Progenitor cell of endocrine pancreas (in vitro differentiated cells): ENCODE data around the gene COPS6. TPM values are rescaled to one million over a fixed set of nuclear protein-coding genes. Genes with fewer than 3 reads are reported as not detected.

ENCODE experiments used
- DNase-seq: peaks from one replicate; pipeline ENCODE4 v3.0.0; 2021; ENCODE audit warnings: low spot score; ENCODE audit not compliant: unreplicated experiment
- H3K27ac Mint-ChIP-seq: 2 replicates; pipeline ENCODE4 v1.8.0; 2021; ENCODE audit warnings: mild to moderate bottlenecking, moderate library complexity, mixed read lengths
- H3K27me3 Mint-ChIP-seq: 2 replicates; pipeline ENCODE4 v1.8.0; 2021; ENCODE audit warnings: mixed read lengths
- H3K36me3 Mint-ChIP-seq: 2 replicates; pipeline ENCODE4 v1.8.0; 2022; ENCODE audit warnings: mixed read lengths; ENCODE audit not compliant: insufficient read depth
- H3K4me1 Mint-ChIP-seq: 2 replicates; pipeline ENCODE4 v1.8.0; 2021; ENCODE audit warnings: low read depth, mixed read lengths
- H3K4me3 Mint-ChIP-seq: 2 replicates; pipeline ENCODE4 v1.8.0; 2021; ENCODE audit warnings: low read depth, mild to moderate bottlenecking, moderate library complexity, mixed read lengths
- H3K9me3 Mint-ChIP-seq: 2 replicates; pipeline ENCODE4 v1.8.0; 2021; ENCODE audit warnings: low read depth, mixed read lengths
- CTCF ChIP-seq: fragments of 200-600 bp; sonication (generic); IDR thresholded peaks from one replicate; pipeline ENCODE4 v1.5.0; 2021; ENCODE audit warnings: antibody characterized with exemption, mild to moderate bottlenecking; ENCODE audit not compliant: unreplicated experiment
- total RNA-seq: library from RNA; stranded (reverse); gene quantifications from 2 replicates; pipeline ENCODE4 v1.2.1, GENCODE V29; 2021

Gene COPS6
- total RNA-seq, 1 donor from 2014 or later = 113 TPM

DNA sequence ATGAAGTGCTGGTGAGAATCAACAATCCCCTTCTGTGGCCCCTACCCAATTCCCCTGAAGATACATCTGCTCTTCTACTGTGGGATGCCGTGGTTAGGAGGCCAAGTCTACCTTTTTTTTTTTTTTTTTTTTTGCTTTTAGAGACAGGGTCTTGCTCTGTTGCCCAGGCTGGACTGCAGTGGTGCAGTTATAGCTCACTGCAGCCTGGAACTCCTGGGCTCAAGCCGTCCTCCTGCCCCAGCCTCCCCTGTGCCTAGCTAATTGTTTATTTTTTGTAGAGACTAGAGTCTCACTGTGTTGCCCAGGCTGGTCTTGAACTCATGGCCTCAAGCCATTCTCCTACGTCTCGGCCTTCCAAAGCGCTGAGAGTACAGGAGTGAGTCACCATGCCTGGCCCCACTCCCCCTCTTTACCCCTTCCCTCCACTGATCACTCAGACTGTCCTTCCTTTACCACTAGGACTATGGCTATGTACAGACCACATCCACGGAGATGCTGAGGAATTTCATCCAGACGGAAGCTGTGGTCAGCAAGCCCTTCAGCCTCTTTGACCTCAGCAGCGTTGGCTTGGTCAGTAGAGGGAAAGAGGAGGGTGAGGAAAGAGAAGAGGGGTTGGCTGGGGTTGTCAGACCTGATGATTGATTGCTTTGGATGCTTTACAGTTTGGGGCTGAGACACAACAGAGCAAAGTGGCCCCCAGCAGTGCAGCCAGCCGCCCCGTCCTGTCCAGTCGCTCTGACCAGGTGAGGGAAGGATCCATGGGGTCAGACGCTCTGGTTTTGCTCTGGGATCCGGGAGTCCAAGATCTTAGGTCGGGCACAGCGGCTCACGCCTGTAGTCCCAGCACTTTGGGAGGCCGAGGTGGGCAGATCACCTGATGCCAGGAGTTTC lies 14.4 kb downstream of the COPS6 start:
- Mint-ChIP-seq H3K4me3 (peak overlapping the region; percentile 93), H3K9me3 (no peaks in the 10 kb centered on the region), H3K27ac (no peak overlapping the region), H3K36me3 (peaks cover 25% of the 10 kb centered on the region), H3K4me1 (peaks cover 23% of the 10 kb centered on the region), H3K27me3 (no peaks in the 10 kb centered on the region)
- no peak for TF ChIP-seq CTCF
- no peak for DNase-seq

GRCh38 chr7:100105534-100105933 lies 16.8 kb downstream of the COPS6 start:
- Mint-ChIP-seq H3K9me3 (no peaks in the 10 kb centered on the region), H3K36me3 (peaks cover 10% of the 10 kb centered on the region), H3K4me3 (no peak overlapping the region)

DNA sequence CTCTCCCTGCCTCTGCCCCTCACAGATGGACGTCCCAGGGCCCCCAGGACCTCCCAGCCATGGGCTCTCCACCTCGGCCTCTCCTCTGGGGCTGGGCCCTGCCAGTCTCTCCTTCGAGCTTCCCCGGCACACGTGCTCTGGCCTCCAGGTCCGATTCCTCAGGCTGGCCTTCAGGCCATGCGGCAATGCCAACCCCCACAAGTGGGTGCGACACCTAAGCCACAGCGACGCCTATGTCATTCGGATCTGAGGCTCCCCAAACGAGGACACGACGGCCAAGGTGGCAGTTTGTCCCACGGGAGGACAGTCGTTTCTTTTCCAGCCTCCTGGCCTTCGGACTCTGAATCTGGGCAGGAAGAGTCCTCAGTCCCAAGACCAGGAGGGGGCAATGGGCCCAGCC lies 17.9 kb downstream of the COPS6 start:
- H3K4me3 Mint-ChIP-seq = no peak overlapping the region
- H3K4me1 Mint-ChIP-seq = peaks cover 4% of the 10 kb centered on the region
- TF ChIP-seq CTCF = no peak
- no peaks in the 10 kb centered on the region for H3K9me3 Mint-ChIP-seq
- no peaks in the 10 kb centered on the region for H3K27me3 Mint-ChIP-seq
- DNase-seq = no peak
- H3K27ac Mint-ChIP-seq = no peak overlapping the region
- peaks cover 14% of the 10 kb centered on the region for H3K36me3 Mint-ChIP-seq

More at GRCh38 chr7:100105534-100105933, 16.8 kb downstream of the COPS6 start:
- Mint-ChIP-seq H3K4me1 (peaks cover 4% of the 10 kb centered on the region), H3K27me3 (no peaks in the 10 kb centered on the region), H3K27ac (no peak overlapping the region)
- no peak for TF ChIP-seq CTCF
- no peak for DNase-seq

DNA sequence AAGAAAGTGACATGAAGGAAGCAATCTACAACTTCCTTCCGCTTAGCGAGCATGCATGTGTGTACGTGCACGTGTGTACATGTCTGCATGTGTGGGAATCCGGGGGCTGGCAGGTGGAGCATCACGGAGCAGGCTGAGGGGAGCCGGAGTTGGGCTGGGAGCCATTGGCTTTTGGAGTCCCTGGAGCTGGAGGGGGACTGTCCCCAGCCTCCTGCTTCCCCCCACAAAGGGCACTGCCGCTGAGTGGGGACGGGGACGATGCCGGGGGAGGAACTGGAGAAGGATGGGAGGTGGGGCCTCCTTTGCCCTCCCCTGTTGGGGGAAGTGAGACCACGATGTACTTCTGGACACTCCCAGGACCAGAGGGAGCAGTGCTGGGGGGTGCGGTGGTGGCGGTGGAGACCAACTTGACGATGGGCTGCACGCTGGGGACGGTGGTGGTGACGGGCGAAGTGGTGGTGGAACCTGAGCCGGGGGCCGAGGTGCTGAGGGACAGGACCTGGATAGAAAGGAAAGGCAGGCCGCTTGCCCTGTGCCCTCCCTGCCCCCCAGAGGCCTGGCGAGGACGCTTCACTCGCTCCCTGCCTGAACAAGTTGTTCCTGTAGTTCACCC lies 18.5 kb downstream of the COPS6 start:
- Mint-ChIP-seq H3K4me3 (no peak overlapping the region), H3K9me3 (no peaks in the 10 kb centered on the region), H3K36me3 (peaks cover 14% of the 10 kb centered on the region), H3K4me1 (peaks cover 4% of the 10 kb centered on the region), H3K27me3 (no peaks in the 10 kb centered on the region), H3K27ac (no peak overlapping the region)
- no peak for DNase-seq
- TF ChIP-seq CTCF = no peak

DNA sequence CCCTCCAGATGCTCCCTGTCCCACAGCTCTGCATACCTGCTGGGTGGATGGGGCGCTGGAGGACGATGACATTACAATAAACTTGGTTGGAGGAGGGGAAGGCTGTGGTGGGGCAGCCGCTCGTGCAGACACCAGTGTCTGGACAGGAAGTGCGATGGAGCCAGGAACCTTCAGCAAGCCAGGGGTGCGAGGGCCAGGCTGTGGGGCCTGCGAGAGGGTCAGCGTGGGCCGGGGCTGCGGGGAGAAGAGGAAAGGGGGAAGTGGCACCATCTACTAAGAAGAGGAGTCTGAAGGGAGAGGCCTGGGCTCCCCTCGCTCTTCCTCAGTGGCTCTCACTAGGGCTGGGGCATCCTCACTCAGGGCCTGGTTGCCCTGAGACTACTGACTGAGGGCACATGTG lies 19.1 kb downstream of the COPS6 start:
- no peaks in the 10 kb centered on the region for H3K27me3 Mint-ChIP-seq
- no peak overlapping the region for H3K4me3 Mint-ChIP-seq
- peaks cover 16% of the 10 kb centered on the region for H3K36me3 Mint-ChIP-seq
- no peak overlapping the region for H3K27ac Mint-ChIP-seq
- H3K9me3 Mint-ChIP-seq = no peaks in the 10 kb centered on the region
- no peak for TF ChIP-seq CTCF
- DNase-seq = no peak
- peaks cover 1% of the 10 kb centered on the region for H3K4me1 Mint-ChIP-seq
